Endothelial cell of umbilical vein (primary cell): ENCODE data around the gene SPDEF. TPM values are rescaled to one million over a fixed set of nuclear protein-coding genes. Genes with fewer than 3 reads are reported as not detected.

Experiments
- BruUV-seq: library from RNA; stranded (reverse); fragments of 400-500 nt; replicated peaks from 2 replicates; lab custom pipeline; 2021; lab: Mats Ljungman, UMichigan
- CTCF ChIA-PET: fragments of 300-600, 350-600 bp; sonication (Branson Sonifier 250); formaldehyde crosslinking; loops from one replicate; lab custom pipeline; 2021; ENCODE audit warnings: antibody characterized with exemption, inconsistent platforms; lab: Charles Lee
- POLR2A ChIA-PET: fragments of 300-600, 350-600 bp; sonication (Branson Sonifier 250); formaldehyde crosslinking; loops from one replicate; lab custom pipeline; 2021; ENCODE audit warnings: antibody characterized with exemption, inconsistent platforms; lab: Charles Lee
- DNase-seq: peaks from one replicate; pipeline ENCODE4 v3.0.0-alpha.2; 2011; ENCODE audit warnings: low read depth, low spot score
- FAIRE-seq: peaks from 2 replicates; lab custom pipeline; 2011; peaks lifted over from hg19 to GRCh38; lab: Jason Lieb, UNC
- H2AFZ ChIP-seq: 2 replicates; pipeline ENCODE4 v1.6.0; 2012; ENCODE audit warnings: low read depth, low read length, control low read depth, inconsistent platforms
- H3K27ac ChIP-seq: 2 replicates; pipeline ENCODE4 v1.5.1; 2011; ENCODE audit warnings: low read depth, mild to moderate bottlenecking, control low read depth, low read length, moderate library complexity; ENCODE audit not compliant: insufficient read depth
- H3K27me3 ChIP-seq, 2 experiments: 2 replicates each; pipeline versions ENCODE4 v1.6.0 to v1.6.1; 2011; ENCODE audit warnings: low read length in 2 of 2, mixed read lengths in 1 of 2; ENCODE audit not compliant: control insufficient read depth in 2 of 2, insufficient read depth in 2 of 2
- H3K36me3 ChIP-seq, 2 experiments: 2 replicates in 1 of 2; 3 replicates in 1 of 2; pipeline ENCODE4 v1.5.1; 2011; ENCODE audit warnings: low read length in 2 of 2, mild to moderate bottlenecking in 1 of 2, moderate library complexity in 1 of 2; ENCODE audit not compliant: control insufficient read depth in 2 of 2, insufficient read depth in 2 of 2; ENCODE audit errors: extremely low read depth in 1 of 2
- H3K4me1 ChIP-seq: 3 replicates; pipeline ENCODE4 v1.5.1; 2011; ENCODE audit warnings: mild to moderate bottlenecking, low read length; ENCODE audit not compliant: control insufficient read depth, insufficient read depth; ENCODE audit errors: extremely low read depth
- H3K4me2 ChIP-seq: 2 replicates; pipeline ENCODE4 v1.6.1; 2011; ENCODE audit warnings: low read length, control low read depth, mixed read lengths; ENCODE audit not compliant: insufficient read depth
- H3K4me3 ChIP-seq, 3 experiments: fragments of 200-600 bp in 1 of 3; sonication (generic), shearing (Covaris generic) in 1 of 3; replicated peaks in 1 of 3; 2 replicates each; pipeline ENCODE4 v1.5.1; 2011 to 2016; ENCODE audit warnings: control low read depth in 3 of 3, low read length in 3 of 3, mild to moderate bottlenecking in 2 of 3, inconsistent platforms in 1 of 3, low read depth in 1 of 3, moderate library complexity in 1 of 3; ENCODE audit not compliant: insufficient read depth in 1 of 3
- H3K79me2 ChIP-seq: 2 replicates; pipeline ENCODE4 v1.6.0; 2012; ENCODE audit warnings: low read length, inconsistent platforms; ENCODE audit not compliant: control insufficient read depth, insufficient read depth
- H3K9ac ChIP-seq: replicated peaks from 2 replicates; pipeline ENCODE3; 2011; ENCODE audit warnings: low read length, control low read depth; ENCODE audit not compliant: insufficient read depth; ENCODE audit errors: extremely low read depth
- H3K9me1 ChIP-seq: replicated peaks from 3 replicates; pipeline ENCODE4 v1.6.0; 2011; ENCODE audit warnings: mild to moderate bottlenecking, low read length; ENCODE audit not compliant: control insufficient read depth, insufficient read depth; ENCODE audit errors: extremely low read depth
- H3K9me3 ChIP-seq: replicated peaks from 2 replicates; pipeline ENCODE4 v1.5.1; 2012; ENCODE audit warnings: low read length, inconsistent platforms; ENCODE audit not compliant: control insufficient read depth, insufficient read depth
- H4K20me1 ChIP-seq: replicated peaks from 2 replicates; pipeline ENCODE3; 2011; ENCODE audit warnings: mild to moderate bottlenecking, low read length; ENCODE audit not compliant: control insufficient read depth, insufficient read depth; ENCODE audit errors: extremely low read depth
- FOS ChIP-seq: IDR thresholded peaks from 2 replicates; pipeline ENCODE4 v1.6.1; 2011; ENCODE audit warnings: mild to moderate bottlenecking, low read length, moderate library complexity, borderline replicate concordance; ENCODE audit not compliant: insufficient read depth
- GATA2 ChIP-seq: IDR thresholded peaks from 2 replicates; pipeline ENCODE4 v1.7.0; 2011; ENCODE audit warnings: low read depth, mild to moderate bottlenecking, moderate library complexity, mixed read lengths, low read length; ENCODE audit not compliant: insufficient read length, insufficient read depth
- MYC ChIP-seq: IDR thresholded peaks from one replicate; pipeline ENCODE4 v1.6.1; 2011; ENCODE audit warnings: mild to moderate bottlenecking, low read depth, low read length
- POLR2A ChIP-seq: IDR thresholded peaks from 2 replicates; pipeline ENCODE4 v1.6.1; 2012; ENCODE audit warnings: low read depth, mild to moderate bottlenecking, control low read depth, low read length
- POLR2AphosphoS5 ChIP-seq: IDR thresholded peaks from 2 replicates; pipeline ENCODE4 v1.6.1; 2012; ENCODE audit warnings: low read depth, mild to moderate bottlenecking, control low read depth, low read length, moderate library complexity; ENCODE audit not compliant: insufficient read depth
- dilution Hi-C: fragments of 300-500 bp; cut with MboI; formaldehyde crosslinking; loops from one replicate; pipeline ENCODE4 v1.15.0; 2019; ENCODE audit warnings: low sequenced_read_pairs; ENCODE audit not compliant: extremely low pct_ligation_motif_present
- intact Hi-C: fragments of 100-400 bp; cut with micrococcal nuclease; formaldehyde crosslinking; loops from one replicate; pipeline ENCODE4 v1.10.0; 2022
- polyA plus RNA-seq, 4 experiments: library from polyadenylated mRNA; depleted of rRNA in 3 of 4; stranded (reverse) in 3 of 4; unstranded in 1 of 4; fragments of >200 nt; gene quantifications; 2 replicates each; pipeline versions ENCODE4 v1.2.1 to v1.2.3, GENCODE V29; 2011 to 2012; ENCODE audit warnings: missing spikeins in 1 of 4
- total RNA-seq: library from RNA; stranded (reverse); gene quantifications from 2 replicates; pipeline ENCODE4 v1.2.3, GENCODE V29; 2021
- TF ChIP-seq, protein P1 (sequence below): IDR thresholded peaks from 2 replicates; pipeline ENCODE4 v1.6.1; 2011; ENCODE audit not compliant: insufficient read depth, insufficient read length
- TF ChIP-seq, protein P2 (sequence below), 2 donors: IDR thresholded peaks; 1 replicate in 1 of 2; 2 replicates in 1 of 2; pipeline ENCODE4 v1.5.1; 2011; ENCODE audit warnings: low read length in 2 of 2, mild to moderate bottlenecking in 2 of 2, moderate library complexity in 2 of 2, control low read depth in 1 of 2, inconsistent platforms in 1 of 2, low read depth in 1 of 2; ENCODE audit not compliant: insufficient read depth in 1 of 2; ENCODE audit errors: extremely low read depth in 1 of 2

SPDEF gene
- total and polyA plus RNA-seq, 2 donors (not counting 3 experiments of a cell fraction or from before 2014, with no cell fraction given): not detected

DNA sequence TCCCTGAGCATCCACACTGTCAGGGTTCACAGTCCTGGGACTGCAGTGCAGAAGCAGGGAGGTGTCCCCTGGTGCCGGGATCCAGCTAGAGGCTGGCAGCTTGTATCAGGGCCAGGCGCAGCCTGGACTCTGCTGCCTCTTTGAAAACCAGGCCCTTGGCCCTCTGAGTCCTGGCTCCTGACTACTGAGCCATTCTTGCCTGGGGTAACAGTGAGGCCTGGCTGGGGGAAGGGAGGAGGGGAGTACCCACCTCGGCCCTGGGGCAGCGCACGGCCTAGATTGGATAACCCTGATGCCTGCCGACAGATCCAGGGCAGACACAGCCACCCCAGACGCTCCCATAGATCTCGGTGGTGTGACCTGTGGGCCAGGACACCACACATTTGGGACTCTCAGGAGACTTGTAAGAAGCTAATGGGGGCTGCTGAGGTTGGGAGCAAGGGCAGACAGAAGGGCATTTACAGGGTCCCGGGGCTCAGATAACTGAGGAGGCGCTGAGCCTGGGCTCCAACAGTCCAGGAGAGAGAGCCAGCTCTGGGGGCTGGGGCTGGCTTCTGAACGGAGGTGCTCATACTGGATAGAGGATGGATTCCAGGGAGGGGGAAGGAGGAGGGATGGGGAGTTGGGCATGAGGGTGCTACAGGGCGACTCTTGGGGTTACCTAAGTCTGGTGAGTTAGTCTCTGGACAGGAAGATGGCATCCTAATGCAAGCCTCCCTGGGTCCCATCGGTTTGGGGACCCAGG lies 30.5 kb downstream of the SPDEF start:
- H3K9ac ChIP-seq: no peak overlapping the region
- POLR2A ChIA-PET: no interaction called here
- no peak for TF ChIP-seq POLR2A
- TF ChIP-seq, protein P1, sequence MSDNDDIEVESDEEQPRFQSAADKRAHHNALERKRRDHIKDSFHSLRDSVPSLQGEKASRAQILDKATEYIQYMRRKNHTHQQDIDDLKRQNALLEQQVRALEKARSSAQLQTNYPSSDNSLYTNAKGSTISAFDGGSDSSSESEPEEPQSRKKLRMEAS: no peak
- TF ChIP-seq POLR2AphosphoS5: no peak
- no peak for TF ChIP-seq GATA2
- TF ChIP-seq, protein P2, sequence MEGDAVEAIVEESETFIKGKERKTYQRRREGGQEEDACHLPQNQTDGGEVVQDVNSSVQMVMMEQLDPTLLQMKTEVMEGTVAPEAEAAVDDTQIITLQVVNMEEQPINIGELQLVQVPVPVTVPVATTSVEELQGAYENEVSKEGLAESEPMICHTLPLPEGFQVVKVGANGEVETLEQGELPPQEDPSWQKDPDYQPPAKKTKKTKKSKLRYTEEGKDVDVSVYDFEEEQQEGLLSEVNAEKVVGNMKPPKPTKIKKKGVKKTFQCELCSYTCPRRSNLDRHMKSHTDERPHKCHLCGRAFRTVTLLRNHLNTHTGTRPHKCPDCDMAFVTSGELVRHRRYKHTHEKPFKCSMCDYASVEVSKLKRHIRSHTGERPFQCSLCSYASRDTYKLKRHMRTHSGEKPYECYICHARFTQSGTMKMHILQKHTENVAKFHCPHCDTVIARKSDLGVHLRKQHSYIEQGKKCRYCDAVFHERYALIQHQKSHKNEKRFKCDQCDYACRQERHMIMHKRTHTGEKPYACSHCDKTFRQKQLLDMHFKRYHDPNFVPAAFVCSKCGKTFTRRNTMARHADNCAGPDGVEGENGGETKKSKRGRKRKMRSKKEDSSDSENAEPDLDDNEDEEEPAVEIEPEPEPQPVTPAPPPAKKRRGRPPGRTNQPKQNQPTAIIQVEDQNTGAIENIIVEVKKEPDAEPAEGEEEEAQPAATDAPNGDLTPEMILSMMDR (IDR thresholded peaks at IDR 0.05; ENCODE audit: extremely low read depth in 1 of 2, insufficient read depth in 1 of 2, low read depth in 1 of 2, low read length in 2 of 2): no peak
- no peak for TF ChIP-seq MYC
- TF ChIP-seq FOS: no peak
- H3K36me3 ChIP-seq: no peaks in the 10 kb centered on the region
- peaks cover 2% of the 10 kb centered on the region for H3K4me1 ChIP-seq
- intact Hi-C loops: loop anchor here (2.0 to 5.0 kb wide), 2 partner anchors 37 to 231 kb away; partner anchors contain the start of gene SNRPC
- no peaks in the 10 kb centered on the region for H3K79me2 ChIP-seq
- H4K20me1 ChIP-seq: no peaks in the 10 kb centered on the region
- CTCF ChIA-PET: interaction anchor here (1.2 to 3.3 kb wide), 2 partner anchors 10 to 65 kb away, joined by 4 to 15 read pairs; no protein-coding TSS in a partner anchor
- H3K9me3 ChIP-seq: no peaks in the 10 kb centered on the region
- no peak overlapping the region for H3K4me3 ChIP-seq
- dilution Hi-C loops: no loop called here
- H2AFZ ChIP-seq: no peak overlapping the region
- BruUV-seq: no TSS peak
- no peak overlapping the region for H3K27ac ChIP-seq
- H3K4me2 ChIP-seq: no peak overlapping the region
- no peak for FAIRE-seq
- DNase-seq: no peak
- H3K9me1 ChIP-seq: no peaks in the 10 kb centered on the region
- no peaks in the 10 kb centered on the region for H3K27me3 ChIP-seq
